ENCODE results near the gene RNF169.
A peak's percentile ranks its signal among the peaks of the same experiment; 100 is the strongest.
"Not testable (repeated sequence)": the region's sequence is repeated elsewhere in the genome, so short reads cannot be mapped to it uniquely, and the experiment has no call there.

RNF169 gene

DNA sequence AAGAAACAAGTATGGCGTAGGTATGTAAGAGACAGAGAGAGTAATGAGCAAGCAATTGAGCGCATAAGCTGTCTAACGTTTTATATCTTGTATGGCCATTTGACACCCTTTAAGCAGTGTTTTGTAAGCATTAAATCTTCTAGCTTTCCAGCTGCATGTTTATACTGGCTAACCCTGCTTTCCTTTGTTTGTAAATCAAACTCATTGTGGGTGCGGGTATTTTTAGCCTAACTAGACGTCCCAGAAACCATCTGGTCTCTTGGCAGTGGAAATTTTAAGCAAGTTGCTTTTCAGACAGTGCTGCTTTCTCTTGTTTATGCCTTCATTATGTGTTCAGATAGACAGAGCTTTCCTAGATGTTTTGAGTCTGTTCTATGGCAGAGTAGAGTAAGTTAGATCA, 73.5 kb downstream of the RNF169 start:
- no peak overlapping the region for H2AFZ ChIP-seq (ENCODE audit: low read depth, low read length)
- no peak for DNase-seq
- TF ChIP-seq CTCF (IDR thresholded peaks at IDR 0.05; ENCODE audit: borderline replicate concordance, extremely low read depth, low read length, poor library complexity, severe bottlenecking) (no peak), EZH2 (IDR thresholded peaks at IDR 0.05; ENCODE audit: borderline replicate concordance, low read depth, low read length, severe bottlenecking) (no peak)
- H3K4me3 ChIP-seq (ENCODE audit: low read depth in 1 of 2, low read length in 2 of 2) = no peak overlapping the region
- H3K4me2 ChIP-seq (ENCODE audit: insufficient read depth, low read length) = no peak overlapping the region
- H3K27me3 ChIP-seq (ENCODE audit: insufficient read depth, low read length, poor library complexity) = no peaks in the 10 kb centered on the region
- no peak for ATAC-seq (ENCODE audit: insufficient read depth, low read depth)
- no peaks in the 10 kb centered on the region for H3K4me1 ChIP-seq (ENCODE audit: insufficient read depth, low read length)
- H3K79me2 ChIP-seq (ENCODE audit: insufficient read depth, low read length) = peaks cover 10% of the 10 kb centered on the region; the same call in 1 of the 2 replicates
- H3K9me3 ChIP-seq (ENCODE audit: insufficient read depth, low read length, severe bottlenecking) = peaks cover 45% of the 10 kb centered on the region
- H3K36me3 ChIP-seq (ENCODE audit: insufficient read depth, low read length) = peaks cover 97% of the 10 kb centered on the region
- no peak overlapping the region for H3K27ac ChIP-seq (ENCODE audit: low read length)
- H4K20me1 ChIP-seq (ENCODE audit: insufficient read depth, low read length) = no peaks in the 10 kb centered on the region
- no peak overlapping the region for H3K9ac ChIP-seq (ENCODE audit: low read depth, low read length)

DNA sequence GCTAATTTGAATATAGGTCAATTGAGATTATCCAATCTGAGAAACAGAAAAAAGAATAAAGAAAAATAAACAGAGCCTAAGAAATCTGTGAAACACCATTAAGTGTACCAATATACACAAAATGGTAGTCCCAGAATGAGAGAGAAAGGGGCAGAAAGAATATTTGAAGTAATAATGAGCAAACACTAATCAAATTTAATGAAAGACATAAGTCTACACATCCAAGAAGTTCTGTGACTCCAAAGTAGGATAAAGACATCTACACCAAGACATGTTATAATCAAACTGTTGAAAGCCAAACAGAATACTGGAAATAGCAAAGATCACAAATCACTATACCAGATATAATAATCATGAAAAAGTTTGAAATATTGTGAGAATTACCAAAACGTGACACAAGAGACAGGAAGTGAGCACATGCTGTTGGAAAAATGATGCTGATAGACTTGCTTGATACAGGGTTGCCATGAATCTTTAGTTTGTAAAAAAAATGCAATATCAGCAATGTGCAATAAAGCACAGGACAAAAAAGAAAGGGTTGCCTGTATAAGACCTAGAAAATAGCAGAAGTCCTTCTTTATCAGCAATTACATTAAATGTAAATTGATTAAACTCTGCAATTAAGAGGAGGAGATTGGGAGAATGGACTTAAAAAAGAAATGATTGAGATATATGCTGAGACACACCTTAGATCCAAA, 75.8 kb downstream of the RNF169 start:
- H4K20me1 ChIP-seq (ENCODE audit: insufficient read depth, low read length) = no peaks in the 10 kb centered on the region
- no peaks in the 10 kb centered on the region for H3K27me3 ChIP-seq (ENCODE audit: insufficient read depth, low read length, poor library complexity)
- H3K4me1 ChIP-seq (ENCODE audit: insufficient read depth, low read length) = no peaks in the 10 kb centered on the region
- peaks cover 49% of the 10 kb centered on the region for H3K9me3 ChIP-seq (ENCODE audit: insufficient read depth, low read length, severe bottlenecking)
- TF ChIP-seq CTCF (IDR thresholded peaks at IDR 0.05; ENCODE audit: borderline replicate concordance, extremely low read depth, low read length, poor library complexity, severe bottlenecking) (no peak), EZH2 (IDR thresholded peaks at IDR 0.05; ENCODE audit: borderline replicate concordance, low read depth, low read length, severe bottlenecking) (no peak)
- H3K36me3 ChIP-seq (ENCODE audit: insufficient read depth, low read length) = peaks cover 86% of the 10 kb centered on the region
- H2AFZ ChIP-seq (ENCODE audit: low read depth, low read length) = no peak overlapping the region
- no peak overlapping the region for H3K9ac ChIP-seq (ENCODE audit: low read depth, low read length)
- no peak overlapping the region for H3K4me2 ChIP-seq (ENCODE audit: insufficient read depth, low read length)
- H3K79me2 ChIP-seq (ENCODE audit: insufficient read depth, low read length) = peaks cover 10% of the 10 kb centered on the region; the same call in 1 of the 2 replicates
- no peak overlapping the region for H3K4me3 ChIP-seq (ENCODE audit: low read depth in 1 of 2, low read length in 2 of 2)
- H3K27ac ChIP-seq (ENCODE audit: low read length) = no peak overlapping the region
- ATAC-seq (ENCODE audit: insufficient read depth, low read depth) = no peak
- no peak for DNase-seq

DNA sequence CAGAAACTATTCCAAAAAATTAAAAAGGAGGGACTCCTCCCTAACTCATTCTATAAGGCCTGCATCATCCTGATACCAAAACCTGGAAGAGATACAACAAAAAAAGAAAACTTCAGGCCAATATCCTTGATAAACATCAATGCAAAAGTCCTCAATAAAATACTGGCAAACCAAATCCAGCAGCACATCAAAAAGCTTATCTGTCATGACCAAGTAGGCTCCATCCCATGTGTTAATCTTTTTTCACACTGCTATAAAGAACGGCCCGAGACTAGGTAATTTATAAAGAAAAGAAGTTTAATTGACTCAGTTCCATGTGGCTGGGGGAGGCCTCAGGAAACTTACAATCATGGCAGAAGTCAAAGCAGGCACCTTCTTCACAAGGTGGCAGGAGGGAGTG, 76.9 kb downstream of the RNF169 start:
- not testable (repeated sequence) for H4K20me1 ChIP-seq (ENCODE audit: insufficient read depth, low read length); ATAC-seq (ENCODE audit: insufficient read depth, low read depth); H3K4me1 ChIP-seq (ENCODE audit: insufficient read depth, low read length); H3K79me2 ChIP-seq (ENCODE audit: insufficient read depth, low read length); DNase-seq; H2AFZ ChIP-seq (ENCODE audit: low read depth, low read length); H3K4me2 ChIP-seq (ENCODE audit: insufficient read depth, low read length); H3K27ac ChIP-seq (ENCODE audit: low read length); H3K9ac ChIP-seq (ENCODE audit: low read depth, low read length); H3K27me3 ChIP-seq (ENCODE audit: insufficient read depth, low read length, poor library complexity); H3K4me3 ChIP-seq (ENCODE audit: low read depth in 1 of 2, low read length in 2 of 2)
- Histone ChIP-seq H3K36me3 (ENCODE audit: insufficient read depth, low read length) (peaks cover 79% of the 10 kb centered on the region), H3K9me3 (ENCODE audit: insufficient read depth, low read length, severe bottlenecking) (peaks cover 49% of the 10 kb centered on the region)

DNA sequence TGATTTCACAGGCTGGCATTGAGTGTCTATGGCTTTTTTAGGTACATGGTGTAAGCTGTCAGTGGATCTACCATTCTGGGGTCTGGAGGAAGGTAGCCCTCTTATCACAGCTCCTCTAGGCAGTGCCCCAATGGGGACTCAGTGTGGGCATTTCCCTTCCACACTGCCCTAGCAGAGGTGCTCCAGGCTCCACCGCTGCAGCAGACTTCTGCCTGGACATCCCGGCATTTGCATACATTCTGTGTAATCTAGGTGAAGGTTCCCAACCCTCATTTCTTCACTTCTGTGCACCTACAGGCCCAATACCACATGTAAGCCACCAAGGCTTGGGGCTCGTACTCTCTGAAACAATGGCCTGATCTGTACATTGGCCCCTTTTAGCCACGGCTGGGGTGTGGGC, 78.3 kb downstream of the RNF169 start:
- Histone ChIP-seq H3K36me3 (ENCODE audit: insufficient read depth, low read length) (peaks cover 68% of the 10 kb centered on the region), H2AFZ (ENCODE audit: low read depth, low read length) (no peak overlapping the region), H3K79me2 (ENCODE audit: insufficient read depth, low read length) (peaks cover 4% of the 10 kb centered on the region; the same call in 1 of the 2 replicates), H3K9ac (ENCODE audit: low read depth, low read length) (no peak overlapping the region), H4K20me1 (ENCODE audit: insufficient read depth, low read length) (no peaks in the 10 kb centered on the region), H3K27ac (ENCODE audit: low read length) (no peak overlapping the region), H3K4me1 (ENCODE audit: insufficient read depth, low read length) (no peaks in the 10 kb centered on the region), H3K9me3 (ENCODE audit: insufficient read depth, low read length, severe bottlenecking) (peaks cover 49% of the 10 kb centered on the region), H3K27me3 (ENCODE audit: insufficient read depth, low read length, poor library complexity) (no peaks in the 10 kb centered on the region), H3K4me3 (ENCODE audit: low read depth in 1 of 2, low read length in 2 of 2) (no peak overlapping the region), H3K4me2 (ENCODE audit: insufficient read depth, low read length) (no peak overlapping the region)
- TF ChIP-seq CTCF (IDR thresholded peaks at IDR 0.05; ENCODE audit: borderline replicate concordance, extremely low read depth, low read length, poor library complexity, severe bottlenecking) (no peak), EZH2 (IDR thresholded peaks at IDR 0.05; ENCODE audit: borderline replicate concordance, low read depth, low read length, severe bottlenecking) (no peak)
- DNase-seq = peak; percentile 28
- ATAC-seq (ENCODE audit: insufficient read depth, low read depth) = no peak

All from DND-41 (cell line).